Measurements from ENCODE around the gene MRNIP.

The MRNIP gene

GRCh38 chr5:179820127-179820482 lies 38.5 kb downstream of the MRNIP start:
- DNase-seq, result no peak

DNA sequence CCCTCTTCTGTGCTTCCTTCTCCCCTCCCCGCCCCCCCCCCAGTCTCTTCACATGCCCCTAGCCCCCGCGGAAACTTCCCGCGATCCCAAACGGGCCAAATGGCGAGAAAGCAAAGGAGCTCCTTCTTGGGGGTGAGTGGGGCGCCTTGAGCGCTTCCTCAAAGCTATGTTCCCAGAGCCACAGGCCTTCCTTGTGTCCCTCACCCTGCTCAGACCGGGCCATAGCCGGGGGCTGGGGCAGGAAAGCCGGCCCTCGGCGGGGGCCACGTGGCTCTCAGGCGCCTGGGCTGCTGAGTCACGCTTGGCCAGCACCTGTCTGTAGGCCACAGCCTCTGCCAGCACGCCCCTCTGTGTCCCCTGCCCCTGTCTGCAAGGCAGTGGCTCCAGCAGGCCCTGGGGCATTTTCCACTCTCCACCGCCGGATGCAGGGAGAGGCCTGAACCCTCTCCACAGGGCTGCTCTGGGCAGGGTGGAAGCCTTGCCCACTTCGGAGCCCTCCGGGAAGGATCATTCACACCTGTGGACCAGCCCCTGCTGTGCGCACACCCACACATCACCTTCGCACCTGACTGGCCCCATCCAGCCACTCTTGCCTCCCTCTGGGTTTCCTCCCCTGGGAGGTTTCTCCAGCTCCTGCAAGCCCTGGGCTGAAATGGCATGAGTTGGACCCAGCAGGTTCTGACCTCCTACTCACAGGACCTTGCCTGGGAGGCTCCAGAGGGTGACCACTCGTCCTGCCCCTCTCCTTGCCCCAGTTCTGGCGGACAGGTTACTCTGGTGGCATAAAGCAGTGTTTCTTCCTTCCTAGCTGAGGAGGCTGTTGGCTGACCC lies 39.1 kb downstream of the MRNIP start:
- peak; percentile 53 for DNase-seq

- DNase-seq, result peak; percentile 80
Measured at GRCh38 chr5:179818746-179819295, 39.8 kb downstream of the MRNIP start.

GRCh38 chr5:179817890-179818745 lies 40.5 kb downstream of the MRNIP start:
- no peak for DNase-seq

GRCh38 chr5:179817470-179817840 lies 41.2 kb downstream of the MRNIP start:
- no peak for DNase-seq

DNA sequence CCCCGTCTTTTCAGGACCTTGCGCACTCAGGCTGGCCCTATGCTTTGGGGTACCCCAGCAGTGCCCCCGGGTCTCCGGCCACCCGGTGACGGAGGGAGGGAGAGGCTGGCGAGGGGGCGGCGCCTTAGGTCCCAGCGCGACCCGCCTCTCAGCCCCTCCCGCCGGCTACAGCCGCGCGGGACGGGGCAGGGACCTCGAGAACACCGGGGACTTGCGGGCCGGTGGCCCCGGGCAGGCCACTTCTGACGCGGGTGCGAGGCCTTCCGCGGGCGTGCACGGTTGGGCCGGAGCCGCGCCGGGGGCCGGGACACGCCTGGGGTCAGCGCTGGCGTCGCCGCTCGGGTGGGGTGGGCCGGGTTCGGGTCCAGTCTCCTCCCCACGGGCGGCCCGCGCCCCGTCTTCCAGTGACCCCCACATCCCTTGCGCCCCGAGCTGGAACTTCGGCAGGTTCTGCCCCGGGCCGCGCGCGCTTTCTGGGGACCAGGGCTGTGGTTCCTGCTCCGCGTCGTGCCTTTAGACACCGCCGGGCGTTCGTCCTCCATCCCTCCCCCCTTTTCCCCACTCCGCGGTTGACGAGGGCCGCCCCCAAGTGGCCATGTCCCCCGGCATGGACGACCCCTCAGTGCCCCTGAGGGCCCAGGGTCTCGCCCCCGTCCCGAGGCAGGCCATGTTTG lies 41.7 kb downstream of the MRNIP start:
- DNase-seq, result no peak

- DNase-seq, result no peak
Measured at GRCh38 chr5:179816401-179816795, 42.2 kb downstream of the MRNIP start.

- DNase-seq, result no peak
Measured at GRCh38 chr5:179815491-179816249, 42.9 kb downstream of the MRNIP start.

DNA sequence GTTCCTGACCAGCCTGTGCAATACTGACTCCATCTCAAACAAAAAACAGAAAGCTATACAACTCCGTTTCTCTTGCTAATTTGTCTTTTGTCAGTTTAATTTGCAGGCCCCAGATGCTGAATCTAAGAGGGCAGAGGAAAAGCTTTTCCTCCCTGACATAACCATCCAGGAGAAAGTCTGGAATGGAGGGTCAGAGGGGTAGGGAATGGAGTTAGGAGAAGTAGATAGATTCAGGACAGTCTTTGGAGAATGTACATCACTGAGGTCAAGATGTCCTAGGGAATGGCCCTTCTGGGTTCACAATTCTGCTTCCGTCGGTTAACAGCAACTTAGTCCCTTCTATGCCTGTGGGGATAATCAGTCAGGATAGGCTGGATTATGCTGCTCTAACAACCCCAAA lies 44.5 kb downstream of the MRNIP start:
- DNase-seq, result no peak

GRCh38 chr5:179812997-179813607 lies 45.5 kb downstream of the MRNIP start:
- no peak for DNase-seq

DNA sequence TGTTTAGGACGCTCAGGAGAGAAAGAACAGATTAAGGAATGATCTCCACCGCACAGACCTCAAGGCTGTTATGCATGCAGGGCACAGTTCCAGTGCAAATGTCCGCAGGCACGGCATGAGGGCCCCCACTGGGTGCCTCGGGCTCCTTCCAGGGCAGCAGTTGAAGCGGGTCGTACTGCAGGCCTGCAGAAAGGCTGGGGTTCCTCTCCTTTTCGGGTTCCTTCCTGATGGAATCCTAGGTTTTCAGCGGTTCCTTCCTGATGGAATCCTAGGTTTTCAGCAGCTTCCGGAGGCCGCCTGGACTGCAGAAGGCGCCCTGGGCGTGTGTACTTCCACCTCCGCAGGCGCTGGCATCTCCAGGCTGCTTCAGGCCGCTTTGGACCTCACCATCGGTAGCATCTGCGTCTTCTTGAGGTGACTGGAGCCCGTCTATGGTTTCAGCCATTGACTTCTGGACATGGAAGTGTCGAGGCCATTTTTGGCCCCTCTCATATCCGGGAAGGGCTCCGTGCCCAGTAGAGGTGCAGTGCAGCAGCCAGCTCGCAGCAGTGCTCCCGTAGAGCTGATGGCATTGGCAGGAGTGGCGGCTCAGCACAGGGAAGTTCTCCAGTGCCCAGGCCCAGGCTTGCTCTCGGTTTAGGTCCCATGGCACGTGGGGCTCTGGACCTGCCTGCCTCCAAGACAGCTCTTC lies 46.3 kb downstream of the MRNIP start:
- DNase-seq, result no peak

- peak; percentile 13 for DNase-seq
Measured at GRCh38 chr5:179806250-179807048, 52.2 kb downstream of the MRNIP start, which contains the start of gene MGAT4B. Gene MGAT4B, minus strand, starts transcription at chr5:179806866. Its CDS starts 283 bp downstream, at chr5:179806583.

GRCh38 chr5:179805529-179806249 lies 52.9 kb downstream of the MRNIP start:
- DNase-seq, result no peak

- DNase-seq, result no peak
Measured at GRCh38 chr5:179805070-179805528, 53.5 kb downstream of the MRNIP start.

- no peak for DNase-seq
Measured at GRCh38 chr5:179804555-179804947, 54.1 kb downstream of the MRNIP start.

DNA sequence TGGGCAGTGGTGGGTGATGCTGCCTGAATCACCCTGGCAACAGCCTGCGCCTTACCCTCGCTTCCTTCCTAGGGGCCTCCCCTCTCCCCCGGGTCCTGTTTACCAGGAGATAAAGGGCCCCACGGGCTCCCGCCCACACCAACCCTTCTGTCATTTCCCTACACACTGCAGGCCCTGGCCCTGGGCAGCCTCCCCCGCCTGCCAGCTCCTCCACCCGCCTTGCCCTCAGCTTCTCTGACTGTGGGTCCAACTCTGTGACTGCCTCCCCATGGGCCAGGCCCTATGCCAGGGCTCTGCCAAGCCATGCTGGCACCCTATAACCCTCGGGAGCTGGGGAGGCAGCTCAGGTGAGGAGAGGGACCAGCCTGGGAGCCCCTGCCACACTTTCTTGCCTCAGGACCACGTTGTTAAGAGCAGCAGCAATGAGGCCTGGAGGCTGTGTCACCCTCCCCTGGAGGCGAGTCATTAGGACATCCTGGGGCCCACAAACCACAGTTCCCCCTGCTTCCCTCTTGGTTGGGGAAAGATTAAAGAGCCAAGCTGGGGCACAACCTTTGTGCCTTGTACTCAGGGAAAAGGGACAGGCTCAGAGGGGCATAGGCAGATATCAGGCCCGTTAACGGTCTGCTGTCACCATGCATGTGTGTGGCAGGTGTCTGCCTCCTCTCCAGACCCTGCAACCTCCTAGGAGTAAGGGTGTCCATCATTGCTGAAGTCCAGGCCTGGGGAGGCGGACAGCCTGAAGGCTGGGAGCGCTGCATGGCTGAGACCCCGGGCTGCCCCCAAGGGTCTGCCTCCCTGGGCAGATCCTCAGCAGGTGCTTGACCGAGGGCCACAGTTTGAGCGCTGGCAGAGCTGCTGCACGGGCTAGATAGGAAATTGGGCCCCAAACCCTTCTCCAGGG lies 54.7 kb downstream of the MRNIP start:
- peak; percentile 86 for DNase-seq

GRCh38 chr5:179802950-179803562 lies 55.6 kb downstream of the MRNIP start:
- no peak for DNase-seq
